Stimulated activated CD4-positive, alpha-beta T cell treated with anti-CD3 and anti-CD28 coated beads, Interleukin-1b, Interleukin-23, amount 100 ng/mL, for 1 hour (primary cell): ENCODE results near the gene KRTAP4-5.
"Not testable (repeated sequence)": the region's sequence is repeated elsewhere in the genome, so short reads cannot be mapped to it uniquely, and the experiment has no call there.

Source experiments
- DNase-seq, 2 donors: peaks; one replicate each; pipeline ENCODE4 v3.0.0-alpha.2; 2020; ENCODE audit warnings: low read depth in 2 of 2

The KRTAP4-5 gene

GRCh38 chr17:41149652-41149985 lies at the start of gene KRTAP4-5:
TSS of gene KRTAP4-5 (minus strand) at chr17:41149825. CDS start at chr17:41149767, 58 bp downstream.
- DNase-seq: no peak

GRCh38 chr17:41196068-41196467 lies 46.4 kb upstream of the KRTAP4-5 start:
- no peak for DNase-seq

- DNase-seq: no peak
Observed at GRCh38 chr17:41190328-41190727, 40.7 kb upstream of the KRTAP4-5 start.

- not testable (repeated sequence) for DNase-seq
Observed at GRCh38 chr17:41189837-41190318, 40.3 kb upstream of the KRTAP4-5 start, which contains the start of gene KRTAP9-1. TSS of gene KRTAP9-1 (plus strand) at chr17:41189887. CDS start at chr17:41189887, 0 bp downstream.

- DNase-seq: no peak
Observed at GRCh38 chr17:41186872-41187271, 37.2 kb upstream of the KRTAP4-5 start.

- no peak for DNase-seq
Observed at GRCh38 chr17:41185001-41185400, 35.4 kb upstream of the KRTAP4-5 start.

GRCh38 chr17:41184480-41184961 lies 34.9 kb upstream of the KRTAP4-5 start, which contains the start of gene KRTAP4-1:
TSS of gene KRTAP4-1 (minus strand) at chr17:41184911. CDS start at chr17:41184854, 57 bp downstream.
- DNase-seq: no peak

GRCh38 chr17:41178843-41179616 lies 29.4 kb upstream of the KRTAP4-5 start:
- DNase-seq: no peak

- DNase-seq: no peak
Observed at GRCh38 chr17:41178341-41178740, 28.7 kb upstream of the KRTAP4-5 start.

GRCh38 chr17:41177727-41178271 lies 28.2 kb upstream of the KRTAP4-5 start, which contains the start of gene KRTAP4-2:
TSS of gene KRTAP4-2 (minus strand) at chr17:41178221. CDS start at chr17:41178164, 57 bp downstream.
- DNase-seq: no peak

- DNase-seq: no peak
Observed at GRCh38 chr17:41176744-41177387, 27.2 kb upstream of the KRTAP4-5 start.

- no peak for DNase-seq
Observed at GRCh38 chr17:41171886-41172285, 22.3 kb upstream of the KRTAP4-5 start.

GRCh38 chr17:41168121-41168520 lies 18.5 kb upstream of the KRTAP4-5 start, which contains the start of gene KRTAP4-3:
TSS of gene KRTAP4-3 (minus strand) at chr17:41168221. CDS start at chr17:41168172, 49 bp downstream.
- no peak for DNase-seq

GRCh38 chr17:41167561-41167960 lies 17.9 kb upstream of the KRTAP4-5 start:
- DNase-seq: no peak

GRCh38 chr17:41163828-41164227 lies 14.2 kb upstream of the KRTAP4-5 start:
- no peak for DNase-seq

GRCh38 chr17:41160648-41161047 lies 11.0 kb upstream of the KRTAP4-5 start, which contains the start of gene KRTAP4-4:
TSS of gene KRTAP4-4 (minus strand) at chr17:41160748. CDS start at chr17:41160691, 57 bp downstream.
- DNase-seq: no peak

GRCh38 chr17:41160190-41160589 lies 10.6 kb upstream of the KRTAP4-5 start:
- DNase-seq: not testable (repeated sequence)

- no peak for DNase-seq
Observed at GRCh38 chr17:41153856-41154255, 4.2 kb upstream of the KRTAP4-5 start.

GRCh38 chr17:41151525-41151924 lies 1.9 kb upstream of the KRTAP4-5 start:
- no peak for DNase-seq

GRCh38 chr17:41150026-41150425 lies 401 bp upstream of the KRTAP4-5 start:
- DNase-seq: no peak

- DNase-seq: not testable (repeated sequence)
Observed at GRCh38 chr17:41148971-41149651, 514 bp downstream of the KRTAP4-5 start.
